HG03571 (cell line): ENCODE results near the gene RNF214.
"Not testable (repeated sequence)": the region's sequence is repeated elsewhere in the genome, so short reads cannot be mapped to it uniquely, and the experiment has no call there.

Experiments used
- ATAC-seq: cut with Tn5 transposase; IDR thresholded peaks from one replicate; pipeline ENCODE4 v1.9.1; 2021; ENCODE audit not compliant: unreplicated experiment

The RNF214 gene

GRCh38 chr11:117232092-117232878, at the start of gene RNF214:
Gene RNF214 (plus strand): TSS chr11:117232671. CDS start chr11:117234273, 1,602 bp downstream.
- ATAC-seq: peak; percentile 59

DNA sequence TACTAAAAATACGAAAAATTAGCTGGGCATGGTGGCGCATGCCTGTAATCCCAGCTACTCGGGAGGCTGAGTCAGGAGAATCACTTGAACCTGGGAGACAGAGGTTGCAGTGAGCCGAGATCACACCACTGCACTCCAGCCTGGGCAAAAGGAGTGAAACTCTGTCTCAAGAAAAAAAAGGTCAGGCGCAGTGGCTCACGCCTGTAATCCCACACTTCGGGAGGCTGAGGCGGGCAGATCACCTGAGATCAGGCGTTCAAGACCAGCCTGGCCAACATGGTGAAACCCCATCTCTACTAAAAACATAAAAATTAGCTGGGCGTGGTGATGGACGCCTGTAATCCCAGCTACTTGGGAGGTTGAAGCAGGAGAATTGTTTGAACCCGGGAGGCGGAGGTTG, 49.3 kb upstream of the RNF214 start:
- ATAC-seq: not testable (repeated sequence)

- ATAC-seq: no peak
Observed at GRCh38 chr11:117183724-117184349, 48.6 kb upstream of the RNF214 start.

DNA sequence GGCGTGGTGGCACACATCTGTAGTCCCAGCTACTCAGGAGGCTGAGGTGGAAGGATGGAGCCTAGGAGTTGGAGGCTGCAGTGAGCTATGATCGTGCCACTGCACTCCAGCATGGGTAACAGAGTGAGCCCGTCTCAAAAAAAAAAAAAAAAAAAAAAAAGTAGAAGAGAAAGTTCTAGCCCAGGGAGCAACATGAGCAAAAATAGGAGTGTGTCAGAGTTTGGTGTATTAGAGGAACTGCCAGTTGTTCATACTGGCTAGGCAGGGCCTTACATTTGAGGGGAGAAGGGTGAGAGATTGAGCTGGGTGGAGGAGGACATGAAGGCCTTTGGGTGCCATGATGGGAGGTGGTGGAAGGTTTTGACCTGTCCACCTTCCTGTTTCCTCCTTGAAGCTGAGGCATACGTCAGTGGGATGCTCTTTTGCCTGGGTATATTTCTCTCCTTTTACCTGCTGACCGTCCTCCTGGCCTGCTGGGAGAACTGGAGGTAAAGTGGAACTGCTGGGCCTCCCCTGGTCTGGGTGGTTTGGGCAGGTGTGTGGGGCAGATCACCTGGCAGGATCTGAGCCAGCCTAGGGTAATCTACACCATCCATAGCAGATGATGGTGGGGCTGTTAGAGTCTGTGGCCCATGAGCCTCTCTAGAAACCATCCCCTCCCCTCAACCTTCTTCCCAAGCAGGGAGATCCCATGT, 46.6 kb upstream of the RNF214 start:
- no peak for ATAC-seq

GRCh38 chr11:117186431-117186761, 46.1 kb upstream of the RNF214 start:
- ATAC-seq: no peak

- ATAC-seq: no peak
Observed at GRCh38 chr11:117187007-117187406, 45.5 kb upstream of the RNF214 start.

GRCh38 chr11:117187428-117187798, 45.1 kb upstream of the RNF214 start:
- ATAC-seq: no peak

DNA sequence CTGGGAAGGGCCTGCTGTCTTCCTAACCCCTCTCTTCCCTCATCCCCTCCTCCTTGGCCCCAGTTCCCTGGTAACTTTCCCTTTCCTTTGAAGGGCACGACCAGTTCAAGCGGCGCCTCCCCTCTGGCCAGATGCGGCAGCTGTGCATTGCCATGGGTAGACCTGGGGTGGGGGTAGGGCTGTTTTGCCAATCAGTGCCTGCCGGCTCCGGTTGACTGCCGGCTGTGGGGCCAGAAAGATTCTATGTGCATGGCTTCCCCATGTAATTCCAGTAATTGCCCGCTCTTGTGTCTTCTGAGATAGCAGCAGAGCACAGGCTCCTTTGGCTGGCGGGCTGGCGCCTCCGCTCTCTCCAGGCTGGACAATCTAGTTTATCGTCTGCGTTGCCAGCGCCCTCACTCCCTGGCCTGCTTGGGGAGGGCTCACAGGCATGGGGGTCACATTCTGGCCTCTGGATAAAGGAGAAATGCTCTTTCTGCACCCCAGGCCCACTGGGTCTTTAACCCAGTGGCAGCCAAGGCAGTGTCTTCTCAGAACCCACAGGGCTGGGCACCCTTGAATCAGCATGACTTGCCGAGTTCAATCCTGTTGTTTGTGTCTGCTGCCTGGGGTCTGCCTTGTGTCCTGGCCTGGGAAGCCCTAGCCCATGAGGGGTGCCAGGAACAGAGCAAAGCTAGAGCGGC, 44.5 kb upstream of the RNF214 start:
- no peak for ATAC-seq

DNA sequence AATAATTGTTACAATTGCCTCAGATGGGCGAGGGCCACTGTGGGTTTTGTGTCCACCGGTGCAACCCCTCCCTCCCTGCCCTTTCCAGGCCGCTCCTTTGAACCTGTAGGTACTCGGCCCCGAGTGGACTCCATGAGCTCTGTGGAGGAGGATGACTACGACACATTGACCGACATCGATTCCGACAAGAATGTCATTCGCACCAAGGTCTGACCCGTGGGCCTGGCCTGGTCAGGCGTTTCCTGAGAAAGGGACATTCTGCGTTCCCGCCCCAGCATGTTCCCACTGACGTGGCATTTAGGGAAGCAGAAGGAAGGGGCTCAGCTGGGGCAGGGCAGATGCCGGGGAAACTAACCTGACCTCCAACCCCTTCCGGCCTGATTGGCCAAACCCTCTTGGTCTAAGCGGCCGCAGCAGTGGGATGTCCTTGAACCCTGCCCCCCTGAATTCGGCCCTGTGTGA, 43.8 kb upstream of the RNF214 start:
- ATAC-seq: no peak

DNA sequence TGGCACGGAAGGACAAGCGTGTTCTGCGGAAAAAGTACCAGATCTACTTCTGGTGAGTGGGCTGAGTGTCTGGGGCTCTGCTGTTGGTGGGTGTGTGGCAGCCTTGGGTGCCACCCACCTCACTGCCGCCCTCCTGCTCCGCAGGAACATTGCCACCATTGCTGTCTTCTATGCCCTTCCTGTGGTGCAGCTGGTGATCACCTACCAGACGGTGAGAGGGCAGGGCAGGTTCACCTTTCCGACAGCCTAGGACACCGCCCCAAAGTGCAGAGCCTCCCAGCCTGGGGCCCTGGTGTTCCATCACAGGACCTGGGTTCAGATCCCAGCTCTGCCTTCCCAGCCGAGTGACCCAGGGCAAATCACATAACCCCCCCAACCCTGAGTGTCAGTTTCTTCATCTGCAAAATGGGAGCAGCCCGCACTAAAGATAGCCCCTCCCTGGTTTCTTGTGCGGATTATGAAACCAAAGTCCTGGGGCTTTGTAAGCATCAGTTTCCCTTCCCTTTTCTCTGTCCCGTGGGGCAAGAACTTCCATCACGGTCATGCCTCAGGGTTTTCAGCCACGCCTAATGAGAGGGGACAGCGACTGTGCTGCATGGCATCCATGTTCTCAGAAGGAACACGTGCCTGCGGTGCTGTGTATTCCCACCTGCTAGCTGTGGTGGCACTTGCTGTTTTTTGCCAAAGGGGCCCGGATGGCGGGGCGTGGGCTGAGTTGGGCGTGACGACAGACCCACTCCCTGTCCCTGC, 43.1 kb upstream of the RNF214 start:
- ATAC-seq: peak; percentile 49

GRCh38 chr11:117189941-117190544, 42.4 kb upstream of the RNF214 start:
- ATAC-seq: no peak

GRCh38 chr11:117191680-117192400, 40.6 kb upstream of the RNF214 start:
- ATAC-seq: no peak

DNA sequence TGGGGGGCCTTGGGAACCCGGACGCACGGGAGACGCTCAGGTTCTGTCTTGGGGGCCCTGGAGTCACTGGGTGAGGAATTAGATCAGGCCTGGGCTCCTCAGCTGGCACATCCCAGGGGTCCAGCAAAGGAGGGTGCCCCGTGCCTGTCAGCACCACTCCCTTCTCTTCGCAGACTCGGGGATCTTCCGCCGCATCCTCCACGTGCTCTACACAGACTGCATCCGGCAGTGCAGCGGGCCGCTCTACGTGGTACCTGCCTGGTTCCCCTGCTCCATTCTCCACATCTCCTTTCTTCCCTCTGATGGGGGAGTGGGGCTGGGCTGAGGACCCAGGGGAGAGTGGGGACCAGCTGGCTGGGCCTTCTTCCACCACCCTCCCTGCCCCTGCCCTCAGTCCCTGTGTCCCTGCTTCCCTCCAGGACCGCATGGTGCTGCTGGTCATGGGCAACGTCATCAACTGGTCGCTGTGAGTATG, 40.0 kb upstream of the RNF214 start:
- ATAC-seq: no peak

DNA sequence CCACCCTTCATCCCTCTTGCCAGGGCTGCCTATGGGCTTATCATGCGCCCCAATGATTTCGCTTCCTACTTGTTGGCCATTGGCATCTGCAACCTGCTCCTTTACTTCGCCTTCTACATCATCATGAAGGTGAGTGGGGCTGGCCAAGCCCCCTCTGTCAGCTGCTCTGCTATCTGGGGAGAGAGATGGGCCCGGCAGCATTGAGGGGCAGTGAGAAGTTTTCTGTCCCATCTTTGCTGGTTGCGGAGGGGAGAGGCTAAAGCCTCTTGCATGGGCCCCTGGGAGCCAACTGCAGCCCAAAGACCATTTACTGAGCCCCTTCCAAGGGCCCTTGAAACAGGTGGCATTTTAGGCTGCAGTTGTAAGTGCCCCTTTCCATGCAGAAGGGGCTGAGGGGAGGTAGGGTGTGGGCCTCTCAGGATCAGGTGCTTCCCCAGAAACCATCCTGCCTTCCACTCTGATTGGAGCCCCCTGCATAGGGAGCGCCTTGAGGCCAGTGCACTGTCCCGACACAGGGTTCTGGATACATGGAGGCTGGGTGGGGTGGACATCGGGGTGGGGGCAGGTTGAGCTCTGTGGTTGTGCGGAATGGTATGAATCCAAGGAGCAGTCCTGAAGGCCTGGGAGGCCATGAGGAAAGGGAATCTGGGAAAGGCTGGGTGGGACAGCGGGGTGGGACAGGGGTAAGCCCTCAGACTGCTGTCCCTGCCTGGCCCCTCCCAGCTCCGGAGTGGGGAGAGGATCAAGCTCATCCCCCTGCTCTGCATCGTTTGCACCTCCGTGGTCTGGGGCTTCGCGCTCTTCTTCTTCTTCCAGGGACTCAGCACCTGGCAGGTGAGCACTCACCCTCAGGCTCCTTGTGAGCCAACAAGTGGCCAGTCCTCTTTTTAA, 39.1 kb upstream of the RNF214 start:
- ATAC-seq: no peak

- ATAC-seq: no peak
Observed at GRCh38 chr11:117194267-117194666, 38.2 kb upstream of the RNF214 start.

GRCh38 chr11:117195258-117195657, 37.2 kb upstream of the RNF214 start:
- ATAC-seq: no peak

DNA sequence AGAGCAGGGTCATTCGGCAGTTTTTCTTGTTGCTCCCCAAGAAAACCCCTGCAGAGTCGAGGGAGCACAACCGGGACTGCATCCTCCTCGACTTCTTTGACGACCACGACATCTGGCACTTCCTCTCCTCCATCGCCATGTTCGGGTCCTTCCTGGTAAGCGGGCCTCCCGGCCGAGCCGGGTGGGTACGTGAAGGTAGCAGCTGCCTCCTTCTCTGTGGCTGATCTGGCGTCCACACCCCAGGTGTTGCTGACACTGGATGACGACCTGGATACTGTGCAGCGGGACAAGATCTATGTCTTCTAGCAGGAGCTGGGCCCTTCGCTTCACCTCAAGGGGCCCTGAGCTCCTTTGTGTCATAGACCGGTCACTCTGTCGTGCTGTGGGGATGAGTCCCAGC, 36.7 kb upstream of the RNF214 start:
- no peak for ATAC-seq

GRCh38 chr11:117197006-117197405, 35.5 kb upstream of the RNF214 start:
- ATAC-seq: no peak
